Measurements from ENCODE around the gene SRRT.
"Not testable (repeated sequence)": the region's sequence is repeated elsewhere in the genome, so short reads cannot be mapped to it uniquely, and the experiment has no call there.

Gene SRRT

DNA sequence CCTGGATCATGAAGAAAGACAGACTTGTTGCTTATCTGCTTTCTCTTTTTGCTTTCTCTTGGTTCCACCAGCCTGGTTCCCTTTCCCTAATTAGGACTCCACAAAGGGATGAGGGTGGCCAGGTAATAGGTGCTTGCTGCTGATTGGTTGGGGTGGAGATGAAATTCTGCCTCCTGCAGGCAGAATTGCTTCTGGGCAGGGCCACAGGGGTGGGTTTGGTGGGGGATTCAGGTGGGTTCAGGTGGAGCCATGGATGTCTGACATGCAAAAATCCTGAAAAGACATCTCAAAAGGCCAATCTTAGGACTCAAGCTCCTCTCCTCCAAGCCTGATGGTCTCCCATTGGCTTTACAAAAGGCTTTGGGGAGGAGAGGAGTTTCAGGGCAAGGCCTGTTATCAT, 46.1 kb downstream of the SRRT start:
- TF ChIP-seq, protein P1, sequence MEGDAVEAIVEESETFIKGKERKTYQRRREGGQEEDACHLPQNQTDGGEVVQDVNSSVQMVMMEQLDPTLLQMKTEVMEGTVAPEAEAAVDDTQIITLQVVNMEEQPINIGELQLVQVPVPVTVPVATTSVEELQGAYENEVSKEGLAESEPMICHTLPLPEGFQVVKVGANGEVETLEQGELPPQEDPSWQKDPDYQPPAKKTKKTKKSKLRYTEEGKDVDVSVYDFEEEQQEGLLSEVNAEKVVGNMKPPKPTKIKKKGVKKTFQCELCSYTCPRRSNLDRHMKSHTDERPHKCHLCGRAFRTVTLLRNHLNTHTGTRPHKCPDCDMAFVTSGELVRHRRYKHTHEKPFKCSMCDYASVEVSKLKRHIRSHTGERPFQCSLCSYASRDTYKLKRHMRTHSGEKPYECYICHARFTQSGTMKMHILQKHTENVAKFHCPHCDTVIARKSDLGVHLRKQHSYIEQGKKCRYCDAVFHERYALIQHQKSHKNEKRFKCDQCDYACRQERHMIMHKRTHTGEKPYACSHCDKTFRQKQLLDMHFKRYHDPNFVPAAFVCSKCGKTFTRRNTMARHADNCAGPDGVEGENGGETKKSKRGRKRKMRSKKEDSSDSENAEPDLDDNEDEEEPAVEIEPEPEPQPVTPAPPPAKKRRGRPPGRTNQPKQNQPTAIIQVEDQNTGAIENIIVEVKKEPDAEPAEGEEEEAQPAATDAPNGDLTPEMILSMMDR (conservative IDR thresholded peaks at IDR 0.05; ENCODE audit: low read depth, low read length), result no peak
- no peak overlapping the region for H3K4me3 ChIP-seq (ENCODE audit: low read depth, low read length)
- no peak for DNase-seq (ENCODE audit: low read depth)

DNA sequence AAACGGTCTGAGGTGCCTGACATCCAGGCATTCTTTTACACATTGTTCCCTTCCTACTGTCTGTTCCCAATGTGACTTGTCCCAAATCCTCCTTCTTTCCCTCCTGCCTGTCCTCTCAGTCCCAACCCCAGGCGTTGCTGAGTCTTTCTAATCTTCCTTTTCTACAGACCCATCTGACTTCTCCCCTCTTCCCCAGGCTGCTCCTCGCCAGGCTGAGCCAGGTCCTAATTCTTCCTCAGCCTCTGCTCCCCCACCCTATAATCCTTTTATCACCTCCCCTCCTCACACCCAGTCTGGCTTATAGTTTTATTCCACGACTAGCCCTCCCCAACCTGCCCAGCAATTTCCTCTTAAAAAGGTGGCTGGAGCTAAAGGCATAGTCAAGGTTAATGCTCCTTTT, 48.7 kb downstream of the SRRT start:
- DNase-seq (ENCODE audit: low read depth); H3K4me3 ChIP-seq (ENCODE audit: low read depth, low read length): not testable (repeated sequence)

DNA sequence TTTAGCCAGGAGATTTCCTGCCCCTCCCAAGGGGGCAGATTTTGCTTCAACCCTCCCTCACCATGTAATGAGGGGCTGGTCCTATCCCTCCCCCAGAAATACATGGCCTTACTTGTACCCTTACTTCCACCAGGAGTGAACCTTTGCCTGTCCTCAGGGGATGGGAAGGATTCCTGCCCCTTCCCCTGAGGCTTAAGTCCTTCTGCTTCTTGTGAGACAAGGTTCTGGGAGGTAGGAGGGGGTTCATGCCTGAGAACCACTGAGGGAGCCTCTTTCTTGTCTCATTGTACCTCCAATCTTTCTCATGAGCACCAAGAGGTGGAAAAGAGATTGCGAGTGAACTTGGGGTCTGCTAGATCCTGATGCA, 54.9 kb downstream of the SRRT start:
- TF ChIP-seq, protein P1 (conservative IDR thresholded peaks at IDR 0.05; ENCODE audit: low read depth, low read length), result no peak
- no peak for DNase-seq (ENCODE audit: low read depth)
- H3K4me3 ChIP-seq (ENCODE audit: low read depth, low read length), result no peak overlapping the region

DNA sequence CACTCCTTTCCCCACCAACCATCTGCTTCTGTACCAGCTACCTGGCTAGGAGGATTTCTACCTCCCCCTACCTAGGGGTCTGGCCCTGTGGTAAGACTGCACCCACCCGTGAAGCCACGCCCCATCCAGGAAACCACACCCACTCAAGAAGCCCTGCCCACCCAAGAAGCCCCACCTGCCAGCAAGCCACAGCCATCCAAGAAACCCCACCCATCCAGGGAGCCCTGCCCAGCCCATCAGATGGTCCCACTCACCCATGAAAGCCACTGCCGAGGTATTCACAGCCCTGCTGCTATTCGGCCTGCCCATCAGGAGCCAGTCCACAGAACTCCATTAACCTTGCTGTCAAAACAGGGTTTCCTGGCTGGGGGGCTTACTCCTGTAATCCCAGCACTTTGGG, 58.8 kb downstream of the SRRT start:
- no peak overlapping the region for H3K4me3 ChIP-seq (ENCODE audit: low read depth, low read length)
- TF ChIP-seq, protein P1 (conservative IDR thresholded peaks at IDR 0.05; ENCODE audit: low read depth, low read length), result no peak

DNA sequence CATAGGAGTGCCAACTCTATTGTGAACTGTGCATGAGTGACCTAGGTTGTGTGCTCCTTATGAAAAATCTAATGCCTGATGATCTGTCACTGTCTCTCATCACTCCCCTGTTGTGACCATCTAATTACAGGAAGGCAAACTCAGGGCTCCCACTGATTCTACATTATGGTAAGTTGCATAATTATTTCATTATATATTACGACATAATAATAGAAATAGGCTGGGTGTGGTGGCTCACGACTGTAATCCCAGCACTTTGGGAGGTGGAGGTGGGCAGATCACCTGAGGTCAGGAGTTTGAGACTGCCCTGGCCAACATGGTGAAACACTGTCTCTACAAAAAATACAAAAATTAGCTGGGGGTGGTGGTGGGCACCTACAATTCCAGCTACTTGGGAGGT, 60.5 kb downstream of the SRRT start:
- not testable (repeated sequence) for H3K4me3 ChIP-seq (ENCODE audit: low read depth, low read length); DNase-seq (ENCODE audit: low read depth)

More for the DNA sequence above, 58.8 kb downstream of the SRRT start:
- DNase-seq (ENCODE audit: low read depth), result no peak

DNA sequence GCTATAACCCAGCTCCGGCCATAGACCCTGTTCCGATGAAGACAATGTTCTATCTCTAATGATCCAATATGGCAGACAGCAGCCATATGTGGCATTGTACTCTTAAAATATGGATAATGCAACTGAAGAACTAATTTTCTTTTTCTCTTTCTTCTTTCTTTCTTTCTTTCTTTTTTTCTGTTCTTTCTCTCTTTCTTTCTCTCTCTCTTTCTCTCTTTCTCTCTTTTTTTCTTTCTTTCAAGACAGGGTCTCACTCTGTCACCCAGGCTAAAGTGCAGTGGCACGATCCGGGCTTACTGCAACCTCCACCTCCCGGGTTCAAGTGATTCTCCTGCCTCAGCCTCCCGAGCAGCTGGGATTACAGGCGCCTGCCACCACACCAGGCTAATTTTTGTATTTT, 61.3 kb downstream of the SRRT start:
- H3K4me3 ChIP-seq (ENCODE audit: low read depth, low read length); DNase-seq (ENCODE audit: low read depth): not testable (repeated sequence)
